GM19023 (cell line): ENCODE measurements around the gene KRTAP5-2.
"Not testable (repeated sequence)": the region's sequence is repeated elsewhere in the genome, so short reads cannot be mapped to it uniquely, and the experiment has no call there.

ENCODE experiments used
- ATAC-seq: cut with Tn5 transposase; IDR thresholded peaks from one replicate; pipeline ENCODE4 v1.9.1; 2021; ENCODE audit warnings: mild to moderate bottlenecking, moderate library complexity; ENCODE audit not compliant: unreplicated experiment

The KRTAP5-2 gene

GRCh38 chr11:1592628-1593027, 5.5 kb downstream of the KRTAP5-2 start:
- no peak for ATAC-seq

- ATAC-seq = no peak
These were observed 8.1 kb downstream of the KRTAP5-2 start for GRCh38 chr11:1589996-1590395.

- not testable (repeated sequence) for ATAC-seq
These were observed 8.7 kb downstream of the KRTAP5-2 start for GRCh38 chr11:1589191-1589963.

GRCh38 chr11:1586699-1587098, 11.4 kb downstream of the KRTAP5-2 start:
- no peak for ATAC-seq

- ATAC-seq = not testable (repeated sequence)
These were observed 13.3 kb downstream of the KRTAP5-2 start, which contains the start of gene KRTAP5-1 for GRCh38 chr11:1584661-1585370. KRTAP5-1 (minus strand) TSS chr11:1585283; CDS start chr11:1585249, 34 bp downstream.

GRCh38 chr11:1582909-1583308, 15.2 kb downstream of the KRTAP5-2 start:
- not testable (repeated sequence) for ATAC-seq

- no peak for ATAC-seq
These were observed 16.1 kb downstream of the KRTAP5-2 start for GRCh38 chr11:1581976-1582375.

- ATAC-seq = no peak
These were observed 21.3 kb downstream of the KRTAP5-2 start for GRCh38 chr11:1576825-1577224.

GRCh38 chr11:1575756-1576155, 22.3 kb downstream of the KRTAP5-2 start:
- ATAC-seq = not testable (repeated sequence)

GRCh38 chr11:1574933-1575242, 23.2 kb downstream of the KRTAP5-2 start:
- no peak for ATAC-seq

- ATAC-seq = no peak
These were observed 23.7 kb downstream of the KRTAP5-2 start for GRCh38 chr11:1574238-1574932.

- no peak for ATAC-seq
These were observed 24.2 kb downstream of the KRTAP5-2 start for GRCh38 chr11:1573903-1574237.

GRCh38 chr11:1573077-1573902, 24.8 kb downstream of the KRTAP5-2 start:
- no peak for ATAC-seq

- ATAC-seq = peak; percentile 69
These were observed 25.7 kb downstream of the KRTAP5-2 start, which contains the start of gene DUSP8 for GRCh38 chr11:1572197-1573076. DUSP8 (minus strand) TSS chr11:1572271; CDS start chr11:1565826, 6,445 bp downstream.

GRCh38 chr11:1571760-1572196, 26.3 kb downstream of the KRTAP5-2 start:
- peak; percentile 12 for ATAC-seq

GRCh38 chr11:1570896-1571759, 27.0 kb downstream of the KRTAP5-2 start:
- no peak for ATAC-seq

GRCh38 chr11:1570531-1570895, 27.6 kb downstream of the KRTAP5-2 start:
- no peak for ATAC-seq

- no peak for ATAC-seq
These were observed 28.1 kb downstream of the KRTAP5-2 start for GRCh38 chr11:1570001-1570453.
